GM12878 (cell line): ENCODE data around the gene PPOX. TPM values are rescaled to one million over a fixed set of nuclear protein-coding genes. Genes with fewer than 3 reads are reported as not detected.

Experiments
- ATF7 ChIP-seq: fragments of 450-650 bp; IDR thresholded peaks from 2 replicates; pipeline ENCODE4 v1.6.1; 2016; ENCODE audit warnings: low read depth, mild to moderate bottlenecking
- CUX1 ChIP-seq: IDR thresholded peaks from 2 replicates; pipeline ENCODE4 v1.6.1; 2012; ENCODE audit warnings: improper control_type of control experiment, low read depth, low read length; ENCODE audit not compliant: insufficient replicate concordance
- FOS ChIP-seq: IDR thresholded peaks from 3 replicates; pipeline ENCODE4 v1.6.1; 2011; ENCODE audit warnings: borderline replicate concordance; ENCODE audit not compliant: insufficient read length; ENCODE audit errors: extremely low read depth
- GATAD2B ChIP-seq: fragments of 450-650 bp; conservative IDR thresholded peaks from 2 replicates; pipeline ENCODE4 v1.6.1; 2017; ENCODE audit warnings: low read depth, mild to moderate bottlenecking, moderate library complexity
- MEF2A ChIP-seq: IDR thresholded peaks from 2 replicates; pipeline ENCODE4 v1.6.1; 2011; ENCODE audit warnings: low read depth, mild to moderate bottlenecking, low read length, moderate library complexity; ENCODE audit not compliant: insufficient read depth
- MXI1 ChIP-seq: fragments of 150-350 bp; IDR thresholded peaks from 2 replicates; pipeline ENCODE4 v1.6.1; 2011; ENCODE audit warnings: low read depth, mild to moderate bottlenecking, inconsistent platforms, low read length, improper control_type of control experiment
- MYC ChIP-seq: IDR thresholded peaks from 2 replicates; pipeline ENCODE4 v1.6.1; 2011; ENCODE audit warnings: mild to moderate bottlenecking, low read length, moderate library complexity, inconsistent platforms; ENCODE audit not compliant: insufficient read depth, insufficient replicate concordance, insufficient read length, severe bottlenecking
- NR2F1 ChIP-seq: fragments of 450-650 bp; conservative IDR thresholded peaks from 2 replicates; pipeline ENCODE4 v1.6.1; 2017; ENCODE audit warnings: mild to moderate bottlenecking
- PAX5 ChIP-seq: IDR thresholded peaks from 2 replicates; pipeline ENCODE4 v1.6.1; 2011; ENCODE audit warnings: low read depth, low read length, borderline replicate concordance
- POLR2AphosphoS5 ChIP-seq: IDR thresholded peaks from 2 replicates; pipeline ENCODE4 v1.6.1; 2011; ENCODE audit warnings: mild to moderate bottlenecking, low read length, inconsistent platforms
- SMAD1 ChIP-seq: fragments of 450-650 bp; IDR thresholded peaks from 2 replicates; pipeline ENCODE4 v1.6.1; 2018; ENCODE audit warnings: mild to moderate bottlenecking, low read depth; ENCODE audit not compliant: partially characterized antibody
- SMC3 ChIP-seq: IDR thresholded peaks from 2 replicates; pipeline ENCODE4 v1.6.1; 2011; ENCODE audit warnings: low read length, improper control_type of control experiment, borderline replicate concordance
- SP1 ChIP-seq: IDR thresholded peaks from one replicate; pipeline ENCODE4 v1.6.1; 2011; ENCODE audit warnings: low read depth, low read length
- SREBF1 ChIP-seq: IDR thresholded peaks from 2 replicates; pipeline ENCODE4 v1.6.1; 2012; ENCODE audit warnings: mild to moderate bottlenecking, low read length
- SRF ChIP-seq, 2 experiments: IDR thresholded peaks; 2 replicates each; pipeline ENCODE4 v1.6.1; 2011; ENCODE audit warnings: low read depth in 2 of 2, low read length in 2 of 2, mild to moderate bottlenecking in 1 of 2, moderate library complexity in 1 of 2
- TBL1XR1 ChIP-seq: IDR thresholded peaks from 2 replicates; pipeline ENCODE4 v1.6.1; 2012; ENCODE audit warnings: low read depth, low read length, improper control_type of control experiment
- TCF3 ChIP-seq: IDR thresholded peaks from 2 replicates; pipeline ENCODE4 v1.6.1; 2012; ENCODE audit warnings: low read depth, mild to moderate bottlenecking, low read length, borderline replicate concordance; ENCODE audit not compliant: insufficient read depth
- USF2 ChIP-seq: IDR thresholded peaks from 2 replicates; pipeline ENCODE4 v1.6.1; 2011; ENCODE audit warnings: low read depth, low read length, improper control_type of control experiment, borderline replicate concordance
- YBX1 ChIP-seq: fragments of 450-650 bp; IDR thresholded peaks from 2 replicates; pipeline ENCODE4 v1.6.1; 2016; ENCODE audit warnings: antibody characterized with exemption
- YY1 ChIP-seq: IDR thresholded peaks from 2 replicates; pipeline ENCODE4 v1.6.1; 2011; ENCODE audit warnings: low read depth, mild to moderate bottlenecking, low read length
- ZNF274 ChIP-seq: IDR thresholded peaks from one replicate; pipeline ENCODE4 v1.8.0; 2011; ENCODE audit not compliant: insufficient read length, insufficient read depth
- polyA plus RNA-seq, 11 experiments: library from polyadenylated mRNA; depleted of rRNA in 4 of 11; unstranded in 6 of 11; stranded (reverse) in 5 of 11; fragments of >200 nt; fragmentation: Nextera tagmentation in 4 of 11; fragmentation: Illumina TruSeq in 1 of 11; extraction: Ambion mirVana in 4 of 11; extraction: Trizol in 1 of 11; gene quantifications; 1 replicate in 1 of 11; 2 replicates in 10 of 11; pipeline versions ENCODE4 v1.2.1 to v1.2.3, GENCODE V29; 2011 to 2016; ENCODE audit warnings: inconsistent platforms in 2 of 11, missing spikeins in 2 of 11, low read depth in 1 of 11
- total RNA-seq, 4 experiments: library from RNA; depleted of rRNA in 3 of 4; stranded (reverse); fragments of >200 nt in 3 of 4; fragmentation: Illumina TruSeq in 1 of 4; extraction: Trizol in 1 of 4; gene quantifications; 2 replicates each; pipeline versions ENCODE4 v1.2.1 to v1.2.3, GENCODE V29; 2013 to 2021
- TF ChIP-seq, protein P1 (sequence below): fragments of 450-650 bp; IDR thresholded peaks from 2 replicates; pipeline ENCODE4 v1.6.1; 2017; ENCODE audit warnings: antibody characterized with exemption, mild to moderate bottlenecking, moderate library complexity

Gene PPOX
- total and polyA plus RNA-seq, 10 of the 15 experiments (the other 5 are each of a cell fraction or from before 2014, with no cell fraction given) = 8.9 to 31.5 (median 20.3) TPM

DNA sequence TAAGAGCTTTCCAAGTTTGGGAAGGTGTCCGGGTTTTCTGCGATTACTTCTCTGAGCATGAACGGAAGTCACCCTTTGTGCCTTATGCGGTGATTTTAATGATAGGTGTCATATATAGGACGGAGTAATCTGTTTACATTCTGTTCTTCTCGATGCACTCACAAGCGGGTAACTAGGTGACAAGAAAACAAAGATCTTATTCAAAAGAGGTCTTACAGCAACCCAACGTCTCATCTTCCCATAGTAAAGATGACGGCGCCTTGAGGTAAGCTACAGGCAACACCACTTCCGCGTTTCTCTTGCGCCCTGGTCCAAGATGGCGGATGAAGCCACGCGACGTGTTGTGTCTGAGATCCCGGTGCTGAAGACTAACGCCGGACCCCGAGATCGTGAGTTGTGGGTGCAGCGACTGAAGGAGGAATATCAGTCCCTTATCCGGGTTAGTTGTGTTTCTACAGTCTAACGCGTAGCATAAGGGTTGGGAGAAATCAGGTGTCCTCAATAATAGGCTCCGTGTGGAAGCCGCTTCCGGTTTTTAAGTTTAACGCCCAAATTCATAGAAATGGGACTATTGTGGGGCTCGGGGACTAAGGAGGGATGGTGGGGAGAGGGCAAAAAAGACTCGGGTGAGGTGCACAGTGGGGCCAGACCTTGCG lies 12.4 kb upstream of the PPOX start, which contains the start of gene UFC1 (continued):
- peak; percentile 100 for TF ChIP-seq YY1
- no peak; the same call in 1 of the 2 replicates for TF ChIP-seq MXI1
- no peak for TF ChIP-seq YBX1
- peak; percentile 64 for TF ChIP-seq MYC
- no peak for TF ChIP-seq ZNF274
- TF ChIP-seq SREBF1 = no peak
- TF ChIP-seq SP1 = no peak
- TF ChIP-seq POLR2AphosphoS5 = peak; percentile 98
- TF ChIP-seq CUX1 = no peak
- 0 out of 2 replicates have a peak, but pooled peaks have one; percentile 44 for TF ChIP-seq TBL1XR1
- TF ChIP-seq PAX5 = no peak
- no peak for TF ChIP-seq TCF3
- TF ChIP-seq FOS = no peak
- TF ChIP-seq MEF2A = no peak
- peak; percentile 78 for TF ChIP-seq ATF7
- TF ChIP-seq, protein P1, sequence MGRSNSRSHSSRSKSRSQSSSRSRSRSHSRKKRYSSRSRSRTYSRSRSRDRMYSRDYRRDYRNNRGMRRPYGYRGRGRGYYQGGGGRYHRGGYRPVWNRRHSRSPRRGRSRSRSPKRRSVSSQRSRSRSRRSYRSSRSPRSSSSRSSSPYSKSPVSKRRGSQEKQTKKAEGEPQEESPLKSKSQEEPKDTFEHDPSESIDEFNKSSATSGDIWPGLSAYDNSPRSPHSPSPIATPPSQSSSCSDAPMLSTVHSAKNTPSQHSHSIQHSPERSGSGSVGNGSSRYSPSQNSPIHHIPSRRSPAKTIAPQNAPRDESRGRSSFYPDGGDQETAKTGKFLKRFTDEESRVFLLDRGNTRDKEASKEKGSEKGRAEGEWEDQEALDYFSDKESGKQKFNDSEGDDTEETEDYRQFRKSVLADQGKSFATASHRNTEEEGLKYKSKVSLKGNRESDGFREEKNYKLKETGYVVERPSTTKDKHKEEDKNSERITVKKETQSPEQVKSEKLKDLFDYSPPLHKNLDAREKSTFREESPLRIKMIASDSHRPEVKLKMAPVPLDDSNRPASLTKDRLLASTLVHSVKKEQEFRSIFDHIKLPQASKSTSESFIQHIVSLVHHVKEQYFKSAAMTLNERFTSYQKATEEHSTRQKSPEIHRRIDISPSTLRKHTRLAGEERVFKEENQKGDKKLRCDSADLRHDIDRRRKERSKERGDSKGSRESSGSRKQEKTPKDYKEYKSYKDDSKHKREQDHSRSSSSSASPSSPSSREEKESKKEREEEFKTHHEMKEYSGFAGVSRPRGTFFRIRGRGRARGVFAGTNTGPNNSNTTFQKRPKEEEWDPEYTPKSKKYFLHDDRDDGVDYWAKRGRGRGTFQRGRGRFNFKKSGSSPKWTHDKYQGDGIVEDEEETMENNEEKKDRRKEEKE = no peak
- no peak for TF ChIP-seq SMAD1
- TF ChIP-seq GATAD2B = no peak; the same call in 1 of the 2 replicates
- TF ChIP-seq USF2 = no peak
- TF ChIP-seq SMC3 = no peak
- no peak; the same call in 1 of the 2 replicates for TF ChIP-seq NR2F1
- peak in 1 of 2 experiments; percentile 41; a peak in 1 of 4 replicates for TF ChIP-seq SRF (IDR thresholded peaks at IDR 0.05; ENCODE audit: low read depth in 2 of 2, low read length in 2 of 2)
